Thoracic aorta (tissue), 2 donors: Measurements from ENCODE around the gene C10orf62. TPM values are rescaled to one million over a fixed set of nuclear protein-coding genes. Genes with fewer than 3 reads are reported as not detected.

Experiments used
- ATAC-seq: fragments of 150-250 bp; one replicate; pipeline ENCODE4 v1.8.0; 2017; ENCODE audit warnings: low read depth; ENCODE audit not compliant: insufficient number of reproducible peaks, low FRiP score
- DNase-seq: peaks from one replicate; pipeline ENCODE4 v3.0.0-alpha.2; 2020; ENCODE audit warnings: low spot score
- H3K27ac ChIP-seq, 2 donors: fragments of 200-600 bp; sonication (generic); 1 replicate in 1 of 2; 2 replicates in 1 of 2; pipeline ENCODE4 v1.5.1; 2016; ENCODE audit warnings: mild to moderate bottlenecking in 2 of 2, moderate library complexity in 2 of 2
- H3K27me3 ChIP-seq: fragments of 200-600 bp; sonication (generic); replicated peaks from 2 replicates; pipeline ENCODE4 v1.6.0; 2016; ENCODE audit warnings: mild to moderate bottlenecking; ENCODE audit not compliant: insufficient read depth
- H3K36me3 ChIP-seq: fragments of 200-600 bp; sonication (generic); one replicate; pipeline ENCODE4 v1.5.1; 2016
- H3K4me1 ChIP-seq, 2 donors: fragments of 200-600 bp; sonication (generic); 1 replicate in 1 of 2; 2 replicates in 1 of 2; pipeline versions ENCODE4 v1.5.1 to v1.6.0; 2016; ENCODE audit warnings: low read depth in 2 of 2, mild to moderate bottlenecking in 1 of 2; ENCODE audit not compliant: control insufficient read depth in 1 of 2
- H3K4me3 ChIP-seq: fragments of 200-600 bp; sonication (generic); 2 replicates; pipeline ENCODE4 v1.5.1; 2016; ENCODE audit warnings: mild to moderate bottlenecking
- H3K9me3 ChIP-seq: fragments of 200-600 bp; sonication (generic); 2 replicates; pipeline ENCODE4 v1.5.1; 2016
- CTCF ChIP-seq: fragments of 200-600 bp; sonication (generic); IDR thresholded peaks from one replicate; pipeline ENCODE4 v1.5.1; 2019; ENCODE audit warnings: antibody characterized with exemption
- total RNA-seq, 2 donors: library from RNA; depleted of rRNA; stranded (reverse); fragments of >200 nt; gene quantifications; one replicate each; pipeline versions ENCODE4 v1.1.0 to v1.2.3, GENCODE V29; 2016

C10orf62 gene
- total RNA-seq, 2 donors from 2014 or later = 1.2 TPM; not detected in 1

DNA sequence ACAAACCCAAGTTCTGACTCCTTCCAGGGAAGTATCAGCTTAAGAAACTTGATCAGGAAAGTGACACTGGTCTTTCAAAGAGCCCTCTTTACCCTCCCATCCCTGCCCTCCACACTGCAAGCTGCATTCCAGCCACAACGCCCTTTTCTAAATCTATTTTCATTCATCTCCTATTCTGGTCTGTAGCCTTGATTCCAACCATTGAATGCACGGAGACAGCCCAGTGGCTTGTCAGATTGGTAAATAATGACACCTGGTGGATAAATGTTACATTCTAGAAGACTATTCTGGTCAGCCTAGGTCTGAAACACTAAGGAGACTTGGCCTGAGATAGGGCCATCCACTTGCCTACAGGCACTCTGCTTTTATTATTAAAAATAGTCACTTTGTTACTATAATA, 22.9 kb downstream of the C10orf62 start:
- H3K9me3 ChIP-seq = no peaks in the 10 kb centered on the region
- no peak overlapping the region for H3K4me3 ChIP-seq
- ATAC-seq = peak; percentile 67
- peak; percentile 61 for TF ChIP-seq CTCF
- no peaks in the 10 kb centered on the region for H3K27me3 ChIP-seq
- peaks cover 16 to 19% of the 10 kb centered on the region in 2 donors for H3K4me1 ChIP-seq
- no peaks in the 10 kb centered on the region for H3K36me3 ChIP-seq
- no peak for DNase-seq
- H3K27ac ChIP-seq = no peak overlapping the region

- ATAC-seq (no peak), DNase-seq (no peak)
- H3K4me1 ChIP-seq = no peaks in the 10 kb centered on the region
- H3K27ac ChIP-seq = no peak overlapping the region
- no peak for TF ChIP-seq CTCF
- no peak overlapping the region for H3K4me3 ChIP-seq
- no peaks in the 10 kb centered on the region for H3K9me3 ChIP-seq
- no peaks in the 10 kb centered on the region for H3K27me3 ChIP-seq
- no peaks in the 10 kb centered on the region for H3K36me3 ChIP-seq
Measured at GRCh38 chr10:97618285-97618684, 28.8 kb downstream of the C10orf62 start.

- H3K27ac ChIP-seq = no peak overlapping the region
- ATAC-seq (no peak), DNase-seq (no peak)
- H3K4me3 ChIP-seq = no peak overlapping the region
- no peaks in the 10 kb centered on the region for H3K27me3 ChIP-seq
- TF ChIP-seq CTCF = no peak
- H3K4me1 ChIP-seq = no peaks in the 10 kb centered on the region
- H3K9me3 ChIP-seq = no peaks in the 10 kb centered on the region
- H3K36me3 ChIP-seq = no peaks in the 10 kb centered on the region
Measured at GRCh38 chr10:97618733-97619132, 29.2 kb downstream of the C10orf62 start.

DNA sequence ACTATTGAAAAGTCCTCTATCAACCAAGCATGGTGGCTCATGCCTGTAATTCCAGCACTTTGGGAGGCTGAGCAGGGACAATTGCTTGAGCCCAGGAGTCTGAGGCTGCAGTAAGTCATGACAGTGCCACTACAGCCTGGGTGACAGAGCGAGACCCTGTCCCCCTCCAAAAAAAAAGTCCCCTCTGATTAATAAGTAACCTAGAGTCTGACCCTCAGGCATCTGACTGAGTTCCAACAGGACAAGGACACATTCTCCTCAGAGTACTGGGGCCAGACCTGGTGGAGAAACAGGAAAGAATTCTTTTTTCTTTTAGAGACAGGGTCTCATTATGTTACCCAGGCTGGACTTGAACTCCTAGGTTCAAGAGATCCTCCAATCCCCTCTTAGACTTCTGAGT, 33.8 kb downstream of the C10orf62 start:
- Histone ChIP-seq H3K27ac (no peak overlapping the region), H3K4me1 (peaks cover 0 to 5% of the 10 kb centered on the region in 2 donors), H3K4me3 (no peak overlapping the region), H3K36me3 (no peaks in the 10 kb centered on the region), H3K9me3 (no peaks in the 10 kb centered on the region), H3K27me3 (no peaks in the 10 kb centered on the region)
- DNase-seq (no peak), ATAC-seq (no peak)
- no peak for TF ChIP-seq CTCF

DNA sequence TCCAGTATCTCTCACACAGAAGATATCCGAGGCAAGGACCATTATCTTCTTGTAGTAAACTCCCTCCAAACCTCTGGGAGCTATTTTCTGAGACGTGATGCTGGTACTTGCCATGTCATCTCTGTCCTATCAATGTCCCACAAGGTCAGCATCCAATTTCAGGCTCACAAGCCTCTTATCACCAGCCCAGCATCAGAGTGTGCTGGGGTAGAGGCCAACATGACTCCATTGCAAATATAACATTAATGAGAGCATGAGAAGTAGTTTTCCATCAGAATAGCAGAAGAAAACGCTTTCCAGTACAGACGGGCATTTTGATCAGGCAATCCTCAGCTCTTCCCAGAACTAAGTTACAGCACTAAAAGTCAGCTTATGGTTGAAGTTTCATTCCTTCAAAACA, 38.2 kb downstream of the C10orf62 start:
- no peak for TF ChIP-seq CTCF
- Histone ChIP-seq H3K9me3 (no peaks in the 10 kb centered on the region), H3K27me3 (no peaks in the 10 kb centered on the region), H3K4me1 (peaks cover 4 to 10% of the 10 kb centered on the region in 2 donors), H3K36me3 (no peaks in the 10 kb centered on the region), H3K4me3 (no peak overlapping the region), H3K27ac (peak overlapping the region in 1 of 2 donors; percentile 37)
- ATAC-seq = no peak
- no peak for DNase-seq
